Endothelial cell of umbilical vein (primary cell): ENCODE results near the gene LILRA1. TPM values are rescaled to one million over a fixed set of nuclear protein-coding genes. Genes with fewer than 3 reads are reported as not detected.

Experiments used
- BruUV-seq: library from RNA; stranded (reverse); fragments of 400-500 nt; replicated peaks from 2 replicates; lab custom pipeline; 2021; lab: Mats Ljungman, UMichigan
- CTCF ChIA-PET: fragments of 300-600, 350-600 bp; sonication (Branson Sonifier 250); formaldehyde crosslinking; loops from one replicate; lab custom pipeline; 2021; ENCODE audit warnings: antibody characterized with exemption, inconsistent platforms; lab: Charles Lee
- POLR2A ChIA-PET: fragments of 300-600, 350-600 bp; sonication (Branson Sonifier 250); formaldehyde crosslinking; loops from one replicate; lab custom pipeline; 2021; ENCODE audit warnings: antibody characterized with exemption, inconsistent platforms; lab: Charles Lee
- DNase-seq: peaks from one replicate; pipeline ENCODE4 v3.0.0-alpha.2; 2011; ENCODE audit warnings: low read depth, low spot score
- FAIRE-seq: peaks from 2 replicates; lab custom pipeline; 2011; peaks lifted over from hg19 to GRCh38; lab: Jason Lieb, UNC
- H2AFZ ChIP-seq: 2 replicates; pipeline ENCODE4 v1.6.0; 2012; ENCODE audit warnings: low read depth, low read length, control low read depth, inconsistent platforms
- H3K27ac ChIP-seq: 2 replicates; pipeline ENCODE4 v1.5.1; 2011; ENCODE audit warnings: low read depth, mild to moderate bottlenecking, control low read depth, low read length, moderate library complexity; ENCODE audit not compliant: insufficient read depth
- H3K27me3 ChIP-seq, 2 experiments: 2 replicates each; pipeline versions ENCODE4 v1.6.0 to v1.6.1; 2011; ENCODE audit warnings: low read length in 2 of 2, mixed read lengths in 1 of 2; ENCODE audit not compliant: control insufficient read depth in 2 of 2, insufficient read depth in 2 of 2
- H3K36me3 ChIP-seq, 2 experiments: 2 replicates in 1 of 2; 3 replicates in 1 of 2; pipeline ENCODE4 v1.5.1; 2011; ENCODE audit warnings: low read length in 2 of 2, mild to moderate bottlenecking in 1 of 2, moderate library complexity in 1 of 2; ENCODE audit not compliant: control insufficient read depth in 2 of 2, insufficient read depth in 2 of 2; ENCODE audit errors: extremely low read depth in 1 of 2
- H3K4me1 ChIP-seq: 3 replicates; pipeline ENCODE4 v1.5.1; 2011; ENCODE audit warnings: mild to moderate bottlenecking, low read length; ENCODE audit not compliant: control insufficient read depth, insufficient read depth; ENCODE audit errors: extremely low read depth
- H3K4me2 ChIP-seq: 2 replicates; pipeline ENCODE4 v1.6.1; 2011; ENCODE audit warnings: low read length, control low read depth, mixed read lengths; ENCODE audit not compliant: insufficient read depth
- H3K4me3 ChIP-seq, 3 experiments: fragments of 200-600 bp in 1 of 3; sonication (generic), shearing (Covaris generic) in 1 of 3; replicated peaks in 1 of 3; 2 replicates each; pipeline ENCODE4 v1.5.1; 2011 to 2016; ENCODE audit warnings: control low read depth in 3 of 3, low read length in 3 of 3, mild to moderate bottlenecking in 2 of 3, inconsistent platforms in 1 of 3, low read depth in 1 of 3, moderate library complexity in 1 of 3; ENCODE audit not compliant: insufficient read depth in 1 of 3
- H3K79me2 ChIP-seq: 2 replicates; pipeline ENCODE4 v1.6.0; 2012; ENCODE audit warnings: low read length, inconsistent platforms; ENCODE audit not compliant: control insufficient read depth, insufficient read depth
- H3K9ac ChIP-seq: replicated peaks from 2 replicates; pipeline ENCODE3; 2011; ENCODE audit warnings: low read length, control low read depth; ENCODE audit not compliant: insufficient read depth; ENCODE audit errors: extremely low read depth
- H3K9me1 ChIP-seq: replicated peaks from 3 replicates; pipeline ENCODE4 v1.6.0; 2011; ENCODE audit warnings: mild to moderate bottlenecking, low read length; ENCODE audit not compliant: control insufficient read depth, insufficient read depth; ENCODE audit errors: extremely low read depth
- H3K9me3 ChIP-seq: replicated peaks from 2 replicates; pipeline ENCODE4 v1.5.1; 2012; ENCODE audit warnings: low read length, inconsistent platforms; ENCODE audit not compliant: control insufficient read depth, insufficient read depth
- H4K20me1 ChIP-seq: replicated peaks from 2 replicates; pipeline ENCODE3; 2011; ENCODE audit warnings: mild to moderate bottlenecking, low read length; ENCODE audit not compliant: control insufficient read depth, insufficient read depth; ENCODE audit errors: extremely low read depth
- CTCF ChIP-seq, 2 donors: IDR thresholded peaks; 1 replicate in 1 of 2; 2 replicates in 1 of 2; pipeline ENCODE4 v1.5.1; 2011; ENCODE audit warnings: low read length in 2 of 2, mild to moderate bottlenecking in 2 of 2, moderate library complexity in 2 of 2, control low read depth in 1 of 2, inconsistent platforms in 1 of 2, low read depth in 1 of 2; ENCODE audit not compliant: insufficient read depth in 1 of 2; ENCODE audit errors: extremely low read depth in 1 of 2
- EZH2 ChIP-seq: IDR thresholded peaks from 2 replicates; pipeline ENCODE4 v1.6.1; 2012; ENCODE audit warnings: borderline replicate concordance, low read depth, mild to moderate bottlenecking, moderate library complexity, low read length, inconsistent platforms; ENCODE audit not compliant: severe bottlenecking
- GATA2 ChIP-seq: IDR thresholded peaks from 2 replicates; pipeline ENCODE4 v1.7.0; 2011; ENCODE audit warnings: low read depth, mild to moderate bottlenecking, moderate library complexity, mixed read lengths, low read length; ENCODE audit not compliant: insufficient read length, insufficient read depth
- JUN ChIP-seq: IDR thresholded peaks from 2 replicates; pipeline ENCODE4 v1.6.1; 2011; ENCODE audit warnings: borderline replicate concordance, low read depth; ENCODE audit not compliant: insufficient read length, insufficient read depth
- MYC ChIP-seq: IDR thresholded peaks from one replicate; pipeline ENCODE4 v1.6.1; 2011; ENCODE audit warnings: mild to moderate bottlenecking, low read depth, low read length
- POLR2AphosphoS5 ChIP-seq: IDR thresholded peaks from 2 replicates; pipeline ENCODE4 v1.6.1; 2012; ENCODE audit warnings: low read depth, mild to moderate bottlenecking, control low read depth, low read length, moderate library complexity; ENCODE audit not compliant: insufficient read depth
- dilution Hi-C: fragments of 300-500 bp; cut with MboI; formaldehyde crosslinking; loops from one replicate; pipeline ENCODE4 v1.15.0; 2019; ENCODE audit warnings: low sequenced_read_pairs; ENCODE audit not compliant: extremely low pct_ligation_motif_present
- intact Hi-C: fragments of 100-400 bp; cut with micrococcal nuclease; formaldehyde crosslinking; loops from one replicate; pipeline ENCODE4 v1.10.0; 2022
- polyA plus RNA-seq, 4 experiments: library from polyadenylated mRNA; depleted of rRNA in 3 of 4; stranded (reverse) in 3 of 4; unstranded in 1 of 4; fragments of >200 nt; gene quantifications; 2 replicates each; pipeline versions ENCODE4 v1.2.1 to v1.2.3, GENCODE V29; 2011 to 2012; ENCODE audit warnings: missing spikeins in 1 of 4
- total RNA-seq: library from RNA; stranded (reverse); gene quantifications from 2 replicates; pipeline ENCODE4 v1.2.3, GENCODE V29; 2021

Gene LILRA1
- total and polyA plus RNA-seq, 2 donors (not counting 3 experiments of a cell fraction or from before 2014, with no cell fraction given), result not detected

GRCh38 chr19:54612428-54612827 lies 19.0 kb downstream of the LILRA1 start:
- dilution Hi-C loops, result no loop called here
- CTCF ChIA-PET, result no interaction called here
- no peak for TF ChIP-seq GATA2
- TF ChIP-seq POLR2AphosphoS5, result no peak
- TF ChIP-seq MYC, result no peak
- no peak for TF ChIP-seq JUN
- TF ChIP-seq EZH2, result no peak
- TF ChIP-seq CTCF (IDR thresholded peaks at IDR 0.05; ENCODE audit: extremely low read depth in 1 of 2, insufficient read depth in 1 of 2, low read depth in 1 of 2, low read length in 2 of 2), result no peak

More at GRCh38 chr19:54612428-54612827, 19.0 kb downstream of the LILRA1 start:
- intact Hi-C loops, result no loop called here
- H3K27me3 ChIP-seq, result no peaks in the 10 kb centered on the region
- FAIRE-seq (no peak), DNase-seq (no peak)
- no peak overlapping the region for H3K9ac ChIP-seq
- no peaks in the 10 kb centered on the region for H3K36me3 ChIP-seq
- no peaks in the 10 kb centered on the region for H3K9me1 ChIP-seq
- no peak overlapping the region for H3K27ac ChIP-seq
- no peaks in the 10 kb centered on the region for H3K9me3 ChIP-seq
- POLR2A ChIA-PET, result no interaction called here
- no peaks in the 10 kb centered on the region for H3K79me2 ChIP-seq
- no peaks in the 10 kb centered on the region for H3K4me1 ChIP-seq
- no peak overlapping the region for H3K4me3 ChIP-seq
- no peak overlapping the region for H3K4me2 ChIP-seq
- no TSS peak for BruUV-seq
- H4K20me1 ChIP-seq, result no peaks in the 10 kb centered on the region
- H2AFZ ChIP-seq, result no peak overlapping the region
